ENCODE results near the gene DEFB112.

- TF ChIP-seq CTCF (IDR thresholded peaks at IDR 0.05 in 8 of 11, conservative IDR thresholded peaks at IDR 0.05 in 3 of 11) = no peak
- no peak for TF ChIP-seq POLR2A (IDR thresholded peaks at IDR 0.05)
- TF ChIP-seq POLR2AphosphoS5 (IDR thresholded peaks at IDR 0.05) = no peak
These were observed 19.4 kb downstream of the DEFB112 start for GRCh38 chr6:50030350-50030749.
